ENCODE results near the gene KCNIP4. TPM values are rescaled to one million over a fixed set of nuclear protein-coding genes. Genes with fewer than 3 reads are reported as not detected.

The KCNIP4 gene
- total and polyA plus RNA-seq, 2 donors from 2014 or later: 9.8 to 43.9 TPM

DNA sequence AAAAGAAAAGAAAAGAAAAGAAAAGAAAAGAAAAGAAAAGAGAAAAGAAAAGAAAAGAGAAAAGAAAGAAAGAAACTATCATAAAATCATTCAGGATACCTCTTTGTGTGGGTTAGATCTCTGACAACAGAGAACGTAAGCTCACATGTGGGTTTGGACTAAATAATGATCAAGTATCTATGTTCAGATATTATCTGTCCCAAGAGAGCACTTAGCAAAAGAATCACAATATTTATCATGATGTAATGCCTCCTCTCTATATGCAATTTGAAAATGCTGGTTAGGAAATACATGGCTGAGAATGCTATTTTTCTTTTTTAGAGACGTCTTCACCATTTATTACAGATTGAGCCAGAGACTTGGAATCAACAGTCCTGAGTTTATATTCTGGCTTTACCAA, 191.3 kb downstream of the KCNIP4 start:
- TF ChIP-seq, protein P1, sequence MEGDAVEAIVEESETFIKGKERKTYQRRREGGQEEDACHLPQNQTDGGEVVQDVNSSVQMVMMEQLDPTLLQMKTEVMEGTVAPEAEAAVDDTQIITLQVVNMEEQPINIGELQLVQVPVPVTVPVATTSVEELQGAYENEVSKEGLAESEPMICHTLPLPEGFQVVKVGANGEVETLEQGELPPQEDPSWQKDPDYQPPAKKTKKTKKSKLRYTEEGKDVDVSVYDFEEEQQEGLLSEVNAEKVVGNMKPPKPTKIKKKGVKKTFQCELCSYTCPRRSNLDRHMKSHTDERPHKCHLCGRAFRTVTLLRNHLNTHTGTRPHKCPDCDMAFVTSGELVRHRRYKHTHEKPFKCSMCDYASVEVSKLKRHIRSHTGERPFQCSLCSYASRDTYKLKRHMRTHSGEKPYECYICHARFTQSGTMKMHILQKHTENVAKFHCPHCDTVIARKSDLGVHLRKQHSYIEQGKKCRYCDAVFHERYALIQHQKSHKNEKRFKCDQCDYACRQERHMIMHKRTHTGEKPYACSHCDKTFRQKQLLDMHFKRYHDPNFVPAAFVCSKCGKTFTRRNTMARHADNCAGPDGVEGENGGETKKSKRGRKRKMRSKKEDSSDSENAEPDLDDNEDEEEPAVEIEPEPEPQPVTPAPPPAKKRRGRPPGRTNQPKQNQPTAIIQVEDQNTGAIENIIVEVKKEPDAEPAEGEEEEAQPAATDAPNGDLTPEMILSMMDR (IDR thresholded peaks at IDR 0.05; ENCODE audit: borderline replicate concordance, extremely low read depth, insufficient read depth): no peak
- no peak for FAIRE-seq

DNA sequence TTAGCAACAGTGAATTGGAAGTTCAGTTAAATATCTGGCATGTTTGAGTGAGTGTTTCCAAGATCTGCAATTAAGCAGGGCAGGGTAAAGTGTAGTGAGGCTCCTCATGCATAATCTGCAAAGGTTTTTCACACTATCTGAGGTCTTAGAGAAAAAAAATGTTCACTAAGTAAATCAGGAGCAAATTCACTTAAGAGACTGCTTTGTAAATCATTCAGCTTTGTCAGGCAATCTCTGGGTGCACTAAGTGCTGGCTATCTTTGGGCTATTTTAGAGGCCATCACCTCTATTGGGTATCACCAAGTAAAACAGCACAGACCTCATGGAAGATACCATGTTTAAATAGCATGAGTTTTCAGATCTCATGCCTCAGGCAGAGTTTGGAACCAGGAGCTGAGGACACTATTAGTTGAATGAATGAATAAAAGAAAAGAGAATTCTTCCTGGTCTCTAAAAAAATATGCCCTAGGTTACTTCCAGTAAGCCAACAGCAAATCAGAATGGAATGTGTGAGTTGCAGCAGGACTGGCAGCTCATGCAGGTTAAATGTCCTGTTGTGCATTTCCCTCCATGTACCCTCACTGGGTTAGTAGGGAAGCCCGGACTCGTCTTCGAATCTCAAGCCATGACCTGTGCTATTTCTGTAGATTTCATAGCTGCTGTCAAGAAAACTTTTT, 195.3 kb downstream of the KCNIP4 start:
- FAIRE-seq: no peak
- DNase-seq: no peak

More for the DNA sequence above, 191.3 kb downstream of the KCNIP4 start:
- no peaks in the 10 kb centered on the region for H3K36me3 ChIP-seq (ENCODE audit: control insufficient read depth in 2 of 3, insufficient read depth in 3 of 3, low read length in 3 of 3)
- DNase-seq: no peak
- no peak overlapping the region for H3K4me3 ChIP-seq (ENCODE audit: low read length in 3 of 3)
- no peaks in the 10 kb centered on the region for H3K4me1 ChIP-seq (ENCODE audit: control insufficient read depth in 2 of 3, insufficient read depth in 2 of 3, low read depth in 1 of 3, low read length in 3 of 3)
- no peaks in the 10 kb centered on the region for H3K27me3 ChIP-seq (ENCODE audit: control insufficient read depth, insufficient read depth, low read length)
- no peak overlapping the region for H3K9ac ChIP-seq (ENCODE audit: low read length in 3 of 3)
- no peaks in the 10 kb centered on the region for H3K9me3 ChIP-seq (ENCODE audit: control insufficient read depth in 2 of 3, insufficient read depth in 1 of 3, low read length in 3 of 3)
- intact Hi-C loops (cut with DNase I): no loop called here
- H3K27ac ChIP-seq (ENCODE audit: low read depth in 2 of 2, low read length in 2 of 2): no peak overlapping the region

GRCh38 chr4:21752616-21753015, 196.0 kb downstream of the KCNIP4 start:
- Histone ChIP-seq H3K9ac (ENCODE audit: low read length in 3 of 3) (no peak overlapping the region), H3K36me3 (ENCODE audit: control insufficient read depth in 2 of 3, insufficient read depth in 3 of 3, low read length in 3 of 3) (no peaks in the 10 kb centered on the region), H3K27me3 (ENCODE audit: control insufficient read depth, insufficient read depth, low read length) (no peaks in the 10 kb centered on the region), H3K4me3 (ENCODE audit: low read length in 3 of 3) (no peak overlapping the region), H3K4me1 (ENCODE audit: control insufficient read depth in 2 of 3, insufficient read depth in 2 of 3, low read depth in 1 of 3, low read length in 3 of 3) (no peaks in the 10 kb centered on the region), H3K9me3 (ENCODE audit: control insufficient read depth in 2 of 3, insufficient read depth in 1 of 3, low read length in 3 of 3) (no peaks in the 10 kb centered on the region), H3K27ac (ENCODE audit: low read depth in 2 of 2, low read length in 2 of 2) (no peak overlapping the region)
- FAIRE-seq (no peak), DNase-seq (no peak)
- intact Hi-C loops (cut with DNase I): no loop called here
- TF ChIP-seq, protein P1 (IDR thresholded peaks at IDR 0.05; ENCODE audit: borderline replicate concordance, extremely low read depth, insufficient read depth): no peak

More for the DNA sequence above, 195.3 kb downstream of the KCNIP4 start:
- no peaks in the 10 kb centered on the region for H3K9me3 ChIP-seq (ENCODE audit: control insufficient read depth in 2 of 3, insufficient read depth in 1 of 3, low read length in 3 of 3)
- no peaks in the 10 kb centered on the region for H3K4me1 ChIP-seq (ENCODE audit: control insufficient read depth in 2 of 3, insufficient read depth in 2 of 3, low read depth in 1 of 3, low read length in 3 of 3)
- H3K4me3 ChIP-seq (ENCODE audit: low read length in 3 of 3): no peak overlapping the region
- no peaks in the 10 kb centered on the region for H3K27me3 ChIP-seq (ENCODE audit: control insufficient read depth, insufficient read depth, low read length)
- no peak overlapping the region for H3K9ac ChIP-seq (ENCODE audit: low read length in 3 of 3)
- TF ChIP-seq, protein P1 (IDR thresholded peaks at IDR 0.05; ENCODE audit: borderline replicate concordance, extremely low read depth, insufficient read depth): no peak
- H3K36me3 ChIP-seq (ENCODE audit: control insufficient read depth in 2 of 3, insufficient read depth in 3 of 3, low read length in 3 of 3): no peaks in the 10 kb centered on the region
- H3K27ac ChIP-seq (ENCODE audit: low read depth in 2 of 2, low read length in 2 of 2): no peak overlapping the region
- intact Hi-C loops (cut with DNase I): no loop called here

DNA sequence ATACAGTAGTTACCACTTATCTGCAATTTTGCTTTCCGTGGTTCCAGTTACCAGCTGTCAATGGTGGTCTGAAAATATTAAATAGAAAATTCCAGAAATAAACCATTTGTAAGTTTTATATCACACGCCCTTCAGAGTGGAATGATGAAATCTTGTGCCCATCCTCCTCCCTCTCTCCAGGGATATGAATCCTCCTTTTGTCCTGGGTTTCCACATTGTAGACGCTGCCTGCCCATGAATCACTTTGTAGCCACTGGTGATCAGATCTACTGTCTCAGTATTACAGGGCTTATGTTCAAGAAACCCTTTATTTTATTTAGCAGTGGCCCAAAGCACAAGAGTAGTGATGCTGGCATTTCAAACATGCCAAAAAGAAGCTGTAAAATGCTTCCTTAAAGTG, 198.6 kb downstream of the KCNIP4 start:
- Histone ChIP-seq H3K36me3 (ENCODE audit: control insufficient read depth in 2 of 3, insufficient read depth in 3 of 3, low read length in 3 of 3) (no peaks in the 10 kb centered on the region), H3K4me3 (ENCODE audit: low read length in 3 of 3) (no peak overlapping the region), H3K9ac (ENCODE audit: low read length in 3 of 3) (no peak overlapping the region), H3K27ac (ENCODE audit: low read depth in 2 of 2, low read length in 2 of 2) (no peak overlapping the region), H3K4me1 (ENCODE audit: control insufficient read depth in 2 of 3, insufficient read depth in 2 of 3, low read depth in 1 of 3, low read length in 3 of 3) (no peaks in the 10 kb centered on the region), H3K27me3 (ENCODE audit: control insufficient read depth, insufficient read depth, low read length) (no peaks in the 10 kb centered on the region), H3K9me3 (ENCODE audit: control insufficient read depth in 2 of 3, insufficient read depth in 1 of 3, low read length in 3 of 3) (no peaks in the 10 kb centered on the region)
- DNase-seq (no peak), FAIRE-seq (no peak)
- TF ChIP-seq, protein P1 (IDR thresholded peaks at IDR 0.05; ENCODE audit: borderline replicate concordance, extremely low read depth, insufficient read depth): no peak
- intact Hi-C loops (cut with DNase I): no loop called here

Measured in kidney (tissue), 14 donors.